ENCODE measurements around the gene E2F1.
A peak's percentile ranks its signal among the peaks of the same experiment; 100 is the strongest.

Gene E2F1

GRCh38 chr20:33731693-33732165 is 45.5 kb upstream of the E2F1 start, which contains the start of gene ZNF341:
Gene ZNF341 (plus strand): TSS chr20:33731996. CDS start chr20:33732022, 26 bp downstream.
- TF ChIP-seq, protein P1, sequence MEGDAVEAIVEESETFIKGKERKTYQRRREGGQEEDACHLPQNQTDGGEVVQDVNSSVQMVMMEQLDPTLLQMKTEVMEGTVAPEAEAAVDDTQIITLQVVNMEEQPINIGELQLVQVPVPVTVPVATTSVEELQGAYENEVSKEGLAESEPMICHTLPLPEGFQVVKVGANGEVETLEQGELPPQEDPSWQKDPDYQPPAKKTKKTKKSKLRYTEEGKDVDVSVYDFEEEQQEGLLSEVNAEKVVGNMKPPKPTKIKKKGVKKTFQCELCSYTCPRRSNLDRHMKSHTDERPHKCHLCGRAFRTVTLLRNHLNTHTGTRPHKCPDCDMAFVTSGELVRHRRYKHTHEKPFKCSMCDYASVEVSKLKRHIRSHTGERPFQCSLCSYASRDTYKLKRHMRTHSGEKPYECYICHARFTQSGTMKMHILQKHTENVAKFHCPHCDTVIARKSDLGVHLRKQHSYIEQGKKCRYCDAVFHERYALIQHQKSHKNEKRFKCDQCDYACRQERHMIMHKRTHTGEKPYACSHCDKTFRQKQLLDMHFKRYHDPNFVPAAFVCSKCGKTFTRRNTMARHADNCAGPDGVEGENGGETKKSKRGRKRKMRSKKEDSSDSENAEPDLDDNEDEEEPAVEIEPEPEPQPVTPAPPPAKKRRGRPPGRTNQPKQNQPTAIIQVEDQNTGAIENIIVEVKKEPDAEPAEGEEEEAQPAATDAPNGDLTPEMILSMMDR (IDR thresholded peaks at IDR 0.05; ENCODE audit: borderline replicate concordance, extremely low read depth, low read length, poor library complexity, severe bottlenecking): peak; percentile 91
- no peak for TF ChIP-seq EZH2 (IDR thresholded peaks at IDR 0.05; ENCODE audit: borderline replicate concordance, low read depth, low read length, severe bottlenecking)
- DNase-seq (peak; percentile 93), ATAC-seq (ENCODE audit: insufficient read depth, low read depth) (peak; percentile 88)
- H3K9me3 ChIP-seq (ENCODE audit: insufficient read depth, low read length, severe bottlenecking): peaks cover 10% of the 10 kb centered on the region
- H2AFZ ChIP-seq (ENCODE audit: low read depth, low read length): peak within 1 kb of the TSS; percentile 96
- peak within 1 kb of the TSS; percentile 73 for H3K27ac ChIP-seq (ENCODE audit: low read length)
- no peaks in the 10 kb centered on the region for H3K79me2 ChIP-seq (ENCODE audit: insufficient read depth, low read length)
- H3K9ac ChIP-seq (ENCODE audit: low read depth, low read length): peak within 1 kb of the TSS; percentile 65
- no peaks in the 10 kb centered on the region for H4K20me1 ChIP-seq (ENCODE audit: insufficient read depth, low read length)
- H3K4me1 ChIP-seq (ENCODE audit: insufficient read depth, low read length): peaks cover 37% of the 10 kb centered on the region
- no peaks in the 10 kb centered on the region for H3K27me3 ChIP-seq (ENCODE audit: insufficient read depth, low read length, poor library complexity)
- H3K4me2 ChIP-seq (ENCODE audit: insufficient read depth, low read length): peak within 1 kb of the TSS; percentile 79
- no peaks in the 10 kb centered on the region for H3K36me3 ChIP-seq (ENCODE audit: insufficient read depth, low read length)
- peak within 1 kb of the TSS; percentile 9 to 59; a peak in 3 of 4 replicates for H3K4me3 ChIP-seq (ENCODE audit: low read depth in 1 of 2, low read length in 2 of 2)

DNA sequence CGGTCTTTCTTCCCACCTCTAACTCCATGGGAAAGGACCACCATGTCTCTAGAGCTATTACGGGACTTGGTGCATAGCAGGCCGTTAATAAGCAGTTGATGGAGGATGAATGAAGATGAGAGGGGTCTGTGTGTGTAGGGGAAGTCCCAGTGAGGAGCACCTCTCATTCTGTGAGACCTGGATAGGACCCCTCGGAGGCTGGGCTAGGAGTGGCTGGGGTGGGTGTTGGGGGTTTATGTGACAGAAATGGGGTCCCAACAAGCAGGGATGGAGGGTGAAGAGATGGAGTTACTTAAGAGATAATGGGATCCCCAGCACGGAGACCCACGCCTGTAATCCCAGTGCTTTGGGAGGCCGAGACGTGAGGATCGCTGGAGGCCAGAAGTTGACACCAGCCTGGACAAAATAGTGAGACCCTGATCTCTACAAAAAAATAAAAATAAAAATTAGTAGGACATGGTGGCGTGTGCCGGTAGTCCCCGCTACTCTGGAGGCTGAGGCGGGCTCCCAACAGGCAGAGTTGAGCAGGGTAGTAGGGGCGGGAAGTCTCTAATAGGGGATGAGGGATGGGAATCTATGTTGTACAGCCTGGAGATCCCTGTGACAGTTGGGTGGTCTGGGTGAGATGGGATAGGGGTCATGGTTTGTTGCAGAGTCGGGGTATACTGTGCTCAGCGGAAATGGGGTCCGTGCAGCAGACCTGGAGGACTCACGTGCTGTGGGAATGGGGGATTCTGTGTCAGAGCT is 44.9 kb upstream of the E2F1 start:
- Histone ChIP-seq H3K9me3 (ENCODE audit: insufficient read depth, low read length, severe bottlenecking) (peaks cover 4% of the 10 kb centered on the region), H3K36me3 (ENCODE audit: insufficient read depth, low read length) (no peaks in the 10 kb centered on the region), H3K27me3 (ENCODE audit: insufficient read depth, low read length, poor library complexity) (no peaks in the 10 kb centered on the region), H4K20me1 (ENCODE audit: insufficient read depth, low read length) (no peaks in the 10 kb centered on the region), H3K4me1 (ENCODE audit: insufficient read depth, low read length) (peaks cover 37% of the 10 kb centered on the region), H3K79me2 (ENCODE audit: insufficient read depth, low read length) (no peaks in the 10 kb centered on the region), H3K9ac (ENCODE audit: low read depth, low read length) (peak overlapping the region; percentile 65), H2AFZ (ENCODE audit: low read depth, low read length) (peak overlapping the region; percentile 96), H3K4me2 (ENCODE audit: insufficient read depth, low read length) (peak overlapping the region; percentile 68), H3K27ac (ENCODE audit: low read length) (peak overlapping the region; percentile 68), H3K4me3 (ENCODE audit: low read depth in 1 of 2, low read length in 2 of 2) (peak overlapping the region; percentile 4 to 59; a peak in 3 of 4 replicates)
- ATAC-seq (ENCODE audit: insufficient read depth, low read depth) (no peak), DNase-seq (no peak)
- TF ChIP-seq, protein P1 (IDR thresholded peaks at IDR 0.05; ENCODE audit: borderline replicate concordance, extremely low read depth, low read length, poor library complexity, severe bottlenecking): no peak
- TF ChIP-seq EZH2 (IDR thresholded peaks at IDR 0.05; ENCODE audit: borderline replicate concordance, low read depth, low read length, severe bottlenecking): no peak

DNA sequence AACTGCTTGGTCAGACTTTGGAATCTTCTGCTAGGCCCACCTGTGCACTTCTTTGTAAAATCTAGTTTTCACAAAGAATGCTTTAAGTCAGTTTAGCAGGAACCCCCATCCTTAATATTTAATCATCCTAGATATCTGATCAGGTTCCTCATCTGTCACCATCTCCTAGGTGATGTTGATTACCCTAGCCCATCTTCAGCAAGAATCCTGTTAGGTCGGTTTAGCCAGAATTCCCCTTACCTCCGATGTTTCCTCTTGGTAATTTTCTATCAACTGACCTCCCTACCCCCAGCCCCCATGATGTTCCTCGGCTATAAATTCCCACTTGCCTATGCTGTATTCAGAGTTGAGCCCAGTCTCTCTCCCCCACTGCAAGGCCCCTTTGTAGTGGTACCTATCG is 42.9 kb upstream of the E2F1 start:
- DNase-seq (no peak), ATAC-seq (ENCODE audit: insufficient read depth, low read depth) (no peak)
- Histone ChIP-seq H3K27ac (ENCODE audit: low read length) (no peak overlapping the region), H2AFZ (ENCODE audit: low read depth, low read length) (no peak overlapping the region), H3K27me3 (ENCODE audit: insufficient read depth, low read length, poor library complexity) (no peaks in the 10 kb centered on the region), H3K79me2 (ENCODE audit: insufficient read depth, low read length) (no peaks in the 10 kb centered on the region), H3K36me3 (ENCODE audit: insufficient read depth, low read length) (no peaks in the 10 kb centered on the region), H3K4me1 (ENCODE audit: insufficient read depth, low read length) (peaks cover 31% of the 10 kb centered on the region), H4K20me1 (ENCODE audit: insufficient read depth, low read length) (no peaks in the 10 kb centered on the region), H3K4me3 (ENCODE audit: low read depth in 1 of 2, low read length in 2 of 2) (no peak overlapping the region), H3K4me2 (ENCODE audit: insufficient read depth, low read length) (no peak overlapping the region), H3K9me3 (ENCODE audit: insufficient read depth, low read length, severe bottlenecking) (no peaks in the 10 kb centered on the region), H3K9ac (ENCODE audit: low read depth, low read length) (no peak overlapping the region)
- TF ChIP-seq EZH2 (IDR thresholded peaks at IDR 0.05; ENCODE audit: borderline replicate concordance, low read depth, low read length, severe bottlenecking): no peak
- TF ChIP-seq, protein P1 (IDR thresholded peaks at IDR 0.05; ENCODE audit: borderline replicate concordance, extremely low read depth, low read length, poor library complexity, severe bottlenecking): no peak

Data from DND-41 (cell line).